ENCODE results near the gene FOXG1.

Gene FOXG1

GRCh38 chr14:28746247-28746646 lies 20.3 kb upstream of the FOXG1 start:
- DNase-seq (ENCODE audit: extremely low read depth, low read depth): no peak
- TF ChIP-seq CTCF (IDR thresholded peaks at IDR 0.05; ENCODE audit: low read depth, low read length, missing control alignments): no peak

GRCh38 chr14:28751467-28752058 lies 15.0 kb upstream of the FOXG1 start:
- peak; percentile 78 for TF ChIP-seq CTCF (IDR thresholded peaks at IDR 0.05; ENCODE audit: low read depth, low read length, missing control alignments)
- H3K4me3 ChIP-seq (replicated peaks; ENCODE audit: low read depth, low read length): no peak overlapping the region
- DNase-seq (ENCODE audit: extremely low read depth, low read depth): peak; percentile 37

More at GRCh38 chr14:28746247-28746646, 20.3 kb upstream of the FOXG1 start:
- H3K4me3 ChIP-seq (replicated peaks; ENCODE audit: low read depth, low read length): no peak overlapping the region

- no peak overlapping the region for H3K4me3 ChIP-seq (replicated peaks; ENCODE audit: low read depth, low read length)
- peak; percentile 37 for DNase-seq (ENCODE audit: extremely low read depth, low read depth)
- peak; percentile 62 for TF ChIP-seq CTCF (IDR thresholded peaks at IDR 0.05; ENCODE audit: low read depth, low read length, missing control alignments)
These were observed 12.2 kb upstream of the FOXG1 start for GRCh38 chr14:28754209-28754985.

GRCh38 chr14:28755198-28755815 lies 11.3 kb upstream of the FOXG1 start:
- no peak for DNase-seq (ENCODE audit: extremely low read depth, low read depth)
- no peak for TF ChIP-seq CTCF (IDR thresholded peaks at IDR 0.05; ENCODE audit: low read depth, low read length, missing control alignments)
- no peak overlapping the region for H3K4me3 ChIP-seq (replicated peaks; ENCODE audit: low read depth, low read length)

- no peak for DNase-seq (ENCODE audit: extremely low read depth, low read depth)
- no peak overlapping the region for H3K4me3 ChIP-seq (replicated peaks; ENCODE audit: low read depth, low read length)
- no peak for TF ChIP-seq CTCF (IDR thresholded peaks at IDR 0.05; ENCODE audit: low read depth, low read length, missing control alignments)
These were observed 10.7 kb upstream of the FOXG1 start for GRCh38 chr14:28755884-28756268.

- H3K4me3 ChIP-seq (replicated peaks; ENCODE audit: low read depth, low read length): no peak overlapping the region
- DNase-seq (ENCODE audit: extremely low read depth, low read depth): no peak
- TF ChIP-seq CTCF (IDR thresholded peaks at IDR 0.05; ENCODE audit: low read depth, low read length, missing control alignments): no peak
These were observed 10.2 kb upstream of the FOXG1 start for GRCh38 chr14:28756269-28756883.
